RPMI7951 (cell line): ENCODE measurements around the gene ENPEP. TPM values are rescaled to one million over a fixed set of nuclear protein-coding genes. Genes with fewer than 3 reads are reported as not detected.
"Not testable (repeated sequence)": the region's sequence is repeated elsewhere in the genome, so short reads cannot be mapped to it uniquely, and the experiment has no call there.

Experiments used
- DNase-seq: peaks from one replicate; pipeline ENCODE4 v3.0.0-alpha.2; 2012; ENCODE audit warnings: low read depth
- total RNA-seq: library from RNA; depleted of rRNA; stranded (reverse); fragments of >200 nt; shearing (Covaris generic); gene quantifications from 2 replicates; pipeline ENCODE4 v1.2.3, GENCODE V29; 2014; rRNA removed

ENPEP gene
- under 0.01 TPM in 1 of 2 replicates, not detected in the other for total RNA-seq

GRCh38 chr4:110475881-110476818 lies at the start of gene ENPEP:
Gene ENPEP (plus strand): TSS chr4:110476155. CDS start chr4:110476415, 260 bp downstream.
- no peak for DNase-seq

GRCh38 chr4:110431805-110432204 lies 44.1 kb upstream of the ENPEP start:
- not testable (repeated sequence) for DNase-seq

GRCh38 chr4:110437292-110437691 lies 38.7 kb upstream of the ENPEP start:
- DNase-seq: not testable (repeated sequence)

- not testable (repeated sequence) for DNase-seq
Observed at GRCh38 chr4:110439209-110439608, 36.7 kb upstream of the ENPEP start.

- DNase-seq: peak; percentile 1
Observed at GRCh38 chr4:110442309-110442708, 33.6 kb upstream of the ENPEP start.

- no peak for DNase-seq
Observed at GRCh38 chr4:110442788-110443187, 33.2 kb upstream of the ENPEP start.

GRCh38 chr4:110449947-110450346 lies 26.0 kb upstream of the ENPEP start:
- DNase-seq: no peak

- DNase-seq: no peak
Observed at GRCh38 chr4:110452546-110452945, 23.4 kb upstream of the ENPEP start.

- DNase-seq: no peak
Observed at GRCh38 chr4:110454441-110454840, 21.5 kb upstream of the ENPEP start.

- DNase-seq: no peak
Observed at GRCh38 chr4:110458494-110459266, 17.3 kb upstream of the ENPEP start.

- no peak for DNase-seq
Observed at GRCh38 chr4:110460074-110460746, 15.7 kb upstream of the ENPEP start.

- DNase-seq: no peak
Observed at GRCh38 chr4:110467400-110467799, 8.6 kb upstream of the ENPEP start.

GRCh38 chr4:110472583-110473329 lies 3.2 kb upstream of the ENPEP start:
- DNase-seq: no peak

- no peak for DNase-seq
Observed at GRCh38 chr4:110474481-110474880, 1.5 kb upstream of the ENPEP start.

GRCh38 chr4:110475080-110475479 lies 875 bp upstream of the ENPEP start:
- DNase-seq: not testable (repeated sequence)

- no peak for DNase-seq
Observed at GRCh38 chr4:110477836-110478235, 1.9 kb downstream of the ENPEP start.

- peak; percentile 80 for DNase-seq
Observed at GRCh38 chr4:110480031-110480549, 4.1 kb downstream of the ENPEP start.

- no peak for DNase-seq
Observed at GRCh38 chr4:110480746-110481271, 4.9 kb downstream of the ENPEP start.

- peak; percentile 35 for DNase-seq
Observed at GRCh38 chr4:110483516-110483915, 7.6 kb downstream of the ENPEP start.

GRCh38 chr4:110484029-110484428 lies 8.1 kb downstream of the ENPEP start:
- no peak for DNase-seq

GRCh38 chr4:110484767-110485166 lies 8.8 kb downstream of the ENPEP start:
- DNase-seq: peak; percentile 82
